ENCODE results near the gene ZNF765.
"Not testable (repeated sequence)": the region's sequence is repeated elsewhere in the genome, so short reads cannot be mapped to it uniquely, and the experiment has no call there.

The ZNF765 gene

GRCh38 chr19:53389571-53389970, 5.4 kb upstream of the ZNF765 start:
- H3K4me3 ChIP-seq (ENCODE audit: low read length) = no peak overlapping the region
- no peaks in the 10 kb centered on the region for H3K36me3 ChIP-seq (ENCODE audit: control insufficient read depth, insufficient read depth, low read length)
- no peak overlapping the region for H3K9ac ChIP-seq (ENCODE audit: low read length)
- no peak overlapping the region for H3K27ac ChIP-seq (ENCODE audit: low read depth, low read length)
- H3K27me3 ChIP-seq (ENCODE audit: control insufficient read depth, insufficient read depth, low read length) = no peaks in the 10 kb centered on the region
- H3K4me1 ChIP-seq (ENCODE audit: control insufficient read depth, insufficient read depth, low read length) = peaks cover 5% of the 10 kb centered on the region

- no peak overlapping the region for H3K9ac ChIP-seq (ENCODE audit: low read length)
- H3K27me3 ChIP-seq (ENCODE audit: control insufficient read depth, insufficient read depth, low read length) = no peaks in the 10 kb centered on the region
- peaks cover 5% of the 10 kb centered on the region for H3K4me1 ChIP-seq (ENCODE audit: control insufficient read depth, insufficient read depth, low read length)
- no peak overlapping the region for H3K4me3 ChIP-seq (ENCODE audit: low read length)
- no peak overlapping the region for H3K27ac ChIP-seq (ENCODE audit: low read depth, low read length)
- no peaks in the 10 kb centered on the region for H3K36me3 ChIP-seq (ENCODE audit: control insufficient read depth, insufficient read depth, low read length)
Observed at GRCh38 chr19:53389978-53390377, 5.0 kb upstream of the ZNF765 start.

- Histone ChIP-seq H3K9ac (ENCODE audit: low read length) (peak overlapping the region; percentile 70), H3K4me3 (ENCODE audit: low read length) (peak overlapping the region; percentile 75), H3K36me3 (ENCODE audit: control insufficient read depth, insufficient read depth, low read length) (no peaks in the 10 kb centered on the region), H3K27ac (ENCODE audit: low read depth, low read length) (peak overlapping the region; percentile 81), H3K4me1 (ENCODE audit: control insufficient read depth, insufficient read depth, low read length) (peaks cover 5% of the 10 kb centered on the region), H3K27me3 (ENCODE audit: control insufficient read depth, insufficient read depth, low read length) (no peaks in the 10 kb centered on the region)
Observed at GRCh38 chr19:53394522-53394973, 401 bp upstream of the ZNF765 start.

- not testable (repeated sequence) for H3K36me3 ChIP-seq (ENCODE audit: control insufficient read depth, insufficient read depth, low read length); H3K4me1 ChIP-seq (ENCODE audit: control insufficient read depth, insufficient read depth, low read length); H3K27me3 ChIP-seq (ENCODE audit: control insufficient read depth, insufficient read depth, low read length)
- peak overlapping the region; percentile 89 for H3K4me3 ChIP-seq (ENCODE audit: low read length)
- H3K9ac ChIP-seq (ENCODE audit: low read length) = peak overlapping the region; percentile 40
- H3K27ac ChIP-seq (ENCODE audit: low read depth, low read length) = peak overlapping the region; percentile 81
Observed at GRCh38 chr19:53395840-53396524, 1.0 kb downstream of the ZNF765 start.

- H3K4me1 ChIP-seq (ENCODE audit: control insufficient read depth, insufficient read depth, low read length) = peaks cover 5% of the 10 kb centered on the region
- H3K27me3 ChIP-seq (ENCODE audit: control insufficient read depth, insufficient read depth, low read length) = no peaks in the 10 kb centered on the region
- no peak overlapping the region for H3K4me3 ChIP-seq (ENCODE audit: low read length)
- H3K36me3 ChIP-seq (ENCODE audit: control insufficient read depth, insufficient read depth, low read length) = peaks cover 9% of the 10 kb centered on the region
- H3K27ac ChIP-seq (ENCODE audit: low read depth, low read length) = no peak overlapping the region
- no peak overlapping the region for H3K9ac ChIP-seq (ENCODE audit: low read length)
Observed at GRCh38 chr19:53396525-53396868, 1.5 kb downstream of the ZNF765 start.

- H3K9ac ChIP-seq (ENCODE audit: low read length); H3K4me1 ChIP-seq (ENCODE audit: control insufficient read depth, insufficient read depth, low read length); H3K27ac ChIP-seq (ENCODE audit: low read depth, low read length); H3K27me3 ChIP-seq (ENCODE audit: control insufficient read depth, insufficient read depth, low read length); H3K4me3 ChIP-seq (ENCODE audit: low read length): not testable (repeated sequence)
- peaks cover 16% of the 10 kb centered on the region for H3K36me3 ChIP-seq (ENCODE audit: control insufficient read depth, insufficient read depth, low read length)
Observed at GRCh38 chr19:53397918-53398317, 3.0 kb downstream of the ZNF765 start.

GRCh38 chr19:53409505-53410204, 14.7 kb downstream of the ZNF765 start:
- no peaks in the 10 kb centered on the region for H3K27me3 ChIP-seq (ENCODE audit: control insufficient read depth, insufficient read depth, low read length)
- H3K9ac ChIP-seq (ENCODE audit: low read length) = no peak overlapping the region
- H3K4me3 ChIP-seq (ENCODE audit: low read length) = no peak overlapping the region
- H3K36me3 ChIP-seq (ENCODE audit: control insufficient read depth, insufficient read depth, low read length) = peaks cover 17% of the 10 kb centered on the region
- H3K4me1 ChIP-seq (ENCODE audit: control insufficient read depth, insufficient read depth, low read length) = no peaks in the 10 kb centered on the region
- no peak overlapping the region for H3K27ac ChIP-seq (ENCODE audit: low read depth, low read length)

GRCh38 chr19:53420520-53421315, 25.8 kb downstream of the ZNF765 start:
- not testable (repeated sequence) for H3K4me1 ChIP-seq (ENCODE audit: control insufficient read depth, insufficient read depth, low read length); H3K4me3 ChIP-seq (ENCODE audit: low read length); H3K27me3 ChIP-seq (ENCODE audit: control insufficient read depth, insufficient read depth, low read length); H3K9ac ChIP-seq (ENCODE audit: low read length); H3K36me3 ChIP-seq (ENCODE audit: control insufficient read depth, insufficient read depth, low read length); H3K27ac ChIP-seq (ENCODE audit: low read depth, low read length)

- Histone ChIP-seq H3K9ac (ENCODE audit: low read length) (no peak overlapping the region), H3K27ac (ENCODE audit: low read depth, low read length) (no peak overlapping the region), H3K4me3 (ENCODE audit: low read length) (no peak overlapping the region), H3K36me3 (ENCODE audit: control insufficient read depth, insufficient read depth, low read length) (no peaks in the 10 kb centered on the region), H3K27me3 (ENCODE audit: control insufficient read depth, insufficient read depth, low read length) (no peaks in the 10 kb centered on the region), H3K4me1 (ENCODE audit: control insufficient read depth, insufficient read depth, low read length) (no peaks in the 10 kb centered on the region)
Observed at GRCh38 chr19:53422551-53422950, 27.6 kb downstream of the ZNF765 start.

GRCh38 chr19:53423074-53423473, 28.1 kb downstream of the ZNF765 start:
- H3K9ac ChIP-seq (ENCODE audit: low read length); H3K36me3 ChIP-seq (ENCODE audit: control insufficient read depth, insufficient read depth, low read length); H3K4me1 ChIP-seq (ENCODE audit: control insufficient read depth, insufficient read depth, low read length); H3K27me3 ChIP-seq (ENCODE audit: control insufficient read depth, insufficient read depth, low read length); H3K27ac ChIP-seq (ENCODE audit: low read depth, low read length); H3K4me3 ChIP-seq (ENCODE audit: low read length): not testable (repeated sequence)

GRCh38 chr19:53423680-53424079, 28.7 kb downstream of the ZNF765 start:
- not testable (repeated sequence) for H3K27me3 ChIP-seq (ENCODE audit: control insufficient read depth, insufficient read depth, low read length); H3K36me3 ChIP-seq (ENCODE audit: control insufficient read depth, insufficient read depth, low read length); H3K4me3 ChIP-seq (ENCODE audit: low read length); H3K27ac ChIP-seq (ENCODE audit: low read depth, low read length); H3K9ac ChIP-seq (ENCODE audit: low read length); H3K4me1 ChIP-seq (ENCODE audit: control insufficient read depth, insufficient read depth, low read length)

- H3K27me3 ChIP-seq (ENCODE audit: control insufficient read depth, insufficient read depth, low read length) = no peaks in the 10 kb centered on the region
- H3K36me3 ChIP-seq (ENCODE audit: control insufficient read depth, insufficient read depth, low read length) = no peaks in the 10 kb centered on the region
- H3K4me3 ChIP-seq (ENCODE audit: low read length) = no peak overlapping the region
- no peak overlapping the region for H3K27ac ChIP-seq (ENCODE audit: low read depth, low read length)
- H3K9ac ChIP-seq (ENCODE audit: low read length) = no peak overlapping the region
- no peaks in the 10 kb centered on the region for H3K4me1 ChIP-seq (ENCODE audit: control insufficient read depth, insufficient read depth, low read length)
Observed at GRCh38 chr19:53424968-53425597, 30.1 kb downstream of the ZNF765 start.

Measured in rectal smooth muscle tissue (tissue), 1 donor.